GM19193 (cell line): ENCODE measurements around the gene MPHOSPH8.

Experiments
- POLR2A ChIP-seq: IDR thresholded peaks from 4 replicates; pipeline ENCODE4 v1.6.1; 2011; ENCODE audit not compliant: insufficient read depth, insufficient read length; ENCODE audit errors: extremely low read depth

MPHOSPH8 gene

DNA sequence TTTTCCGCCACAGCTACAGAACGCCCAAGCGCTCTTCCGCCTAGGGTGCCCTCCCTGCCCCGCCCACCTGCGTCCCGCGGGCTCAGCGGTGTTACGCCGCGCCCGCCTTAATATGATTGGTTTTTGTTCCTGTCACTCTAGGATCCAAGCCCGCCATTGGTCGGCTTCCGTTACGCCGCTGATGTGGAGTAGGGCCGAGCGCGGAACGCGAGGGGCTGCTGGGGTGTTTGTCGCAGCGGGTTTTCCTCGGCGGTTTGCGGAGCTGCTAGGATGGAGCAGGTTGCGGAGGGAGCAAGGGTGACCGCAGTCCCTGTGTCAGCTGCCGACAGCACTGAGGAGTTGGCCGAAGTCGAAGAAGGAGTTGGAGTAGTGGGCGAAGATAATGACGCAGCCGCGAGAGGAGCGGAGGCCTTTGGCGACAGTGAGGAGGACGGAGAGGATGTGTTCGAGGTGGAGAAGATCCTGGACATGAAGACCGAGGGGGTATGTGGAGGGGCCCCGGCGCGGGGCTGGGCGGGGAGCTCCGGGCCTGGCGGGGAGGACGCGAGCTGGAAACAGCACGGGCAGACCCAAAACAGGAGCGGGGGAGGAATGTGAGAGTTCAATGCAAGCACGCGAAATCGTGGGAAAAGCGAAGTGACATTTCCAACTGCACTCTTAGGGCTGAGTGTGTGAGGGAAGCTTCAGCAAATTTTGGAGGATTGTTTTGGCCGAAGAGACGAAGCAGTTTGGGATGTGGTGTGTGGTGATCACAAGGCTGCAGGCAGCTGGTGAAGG is at the start of gene MPHOSPH8:
Gene MPHOSPH8, plus strand, starts transcription at position 181 of the 777 bp plus-strand sequence. Its CDS starts 90 bp downstream, at position 271.
- peak; percentile 64 for TF ChIP-seq POLR2A

- TF ChIP-seq POLR2A, result peak; percentile 50
Measured at GRCh38 chr13:19586904-19587634, 46.4 kb upstream of the MPHOSPH8 start.

DNA sequence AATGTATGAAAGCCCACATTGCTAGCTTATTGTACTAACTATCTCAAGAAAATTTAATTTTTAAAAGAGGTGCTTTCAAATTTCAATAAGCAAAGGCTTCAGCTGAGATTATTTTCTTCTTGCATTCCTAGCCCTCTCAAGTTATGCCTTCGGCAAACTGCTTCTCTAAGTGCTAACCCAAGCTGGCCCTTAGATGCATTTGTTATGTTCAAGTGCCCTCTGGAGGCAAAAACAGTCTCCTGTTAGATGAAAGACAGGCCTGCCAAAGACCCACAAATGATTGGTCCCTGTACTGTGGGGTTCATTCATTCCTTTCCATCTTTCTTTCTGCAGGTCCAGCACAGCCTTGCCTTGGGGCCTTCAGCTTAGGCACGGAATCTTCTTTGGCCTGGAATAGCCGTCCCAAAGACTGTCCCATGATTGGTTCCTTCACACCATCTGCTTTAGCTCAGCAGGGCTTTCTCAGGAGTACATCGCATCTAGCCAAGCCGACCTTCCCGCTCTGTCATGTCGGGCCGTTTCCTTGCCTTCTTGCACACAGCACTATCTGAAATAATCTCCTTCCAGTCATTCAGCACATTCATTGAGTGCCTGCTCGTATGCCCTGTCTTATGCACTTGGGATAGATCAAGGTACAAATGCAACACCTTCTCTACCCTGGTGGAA is 45.7 kb upstream of the MPHOSPH8 start:
- no peak for TF ChIP-seq POLR2A

DNA sequence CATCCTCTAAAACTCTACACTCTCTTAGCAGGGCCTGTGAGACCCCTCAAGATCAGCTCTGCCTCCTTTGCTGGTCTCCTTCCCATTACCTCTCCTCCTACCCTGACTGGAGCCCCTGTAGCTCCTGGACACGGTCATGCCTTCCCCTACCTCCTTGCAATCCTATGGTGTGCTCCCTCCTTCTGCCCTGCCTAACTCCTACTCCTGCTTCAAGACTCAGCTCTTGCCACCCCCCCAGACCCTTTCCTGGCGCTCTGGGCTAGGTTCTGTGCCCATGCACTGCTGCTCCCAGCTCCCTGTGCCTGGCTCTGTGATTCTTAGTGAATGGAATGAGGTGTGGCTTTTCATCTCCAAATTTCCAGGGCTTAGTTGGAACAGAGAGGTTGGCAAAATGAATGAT is 44.1 kb upstream of the MPHOSPH8 start:
- TF ChIP-seq POLR2A, result no peak

DNA sequence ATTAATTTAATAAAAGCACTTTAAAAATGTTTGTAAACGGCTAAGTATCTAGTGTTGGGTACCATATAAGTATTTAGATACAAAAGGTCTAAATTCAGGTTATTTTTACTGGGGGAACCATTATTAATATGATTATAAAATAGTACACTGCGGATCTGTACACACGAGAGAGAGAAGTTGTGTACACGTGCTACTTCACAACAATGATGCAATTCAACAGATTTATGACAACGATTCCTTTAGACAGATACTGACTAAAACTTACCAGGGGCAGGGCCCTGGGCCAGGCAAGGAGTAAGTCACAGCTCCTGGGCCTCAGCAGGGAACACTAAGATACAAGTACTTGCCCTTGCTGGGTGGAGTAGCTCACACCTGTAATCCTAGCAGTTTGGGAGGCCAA is 43.0 kb upstream of the MPHOSPH8 start:
- no peak for TF ChIP-seq POLR2A

DNA sequence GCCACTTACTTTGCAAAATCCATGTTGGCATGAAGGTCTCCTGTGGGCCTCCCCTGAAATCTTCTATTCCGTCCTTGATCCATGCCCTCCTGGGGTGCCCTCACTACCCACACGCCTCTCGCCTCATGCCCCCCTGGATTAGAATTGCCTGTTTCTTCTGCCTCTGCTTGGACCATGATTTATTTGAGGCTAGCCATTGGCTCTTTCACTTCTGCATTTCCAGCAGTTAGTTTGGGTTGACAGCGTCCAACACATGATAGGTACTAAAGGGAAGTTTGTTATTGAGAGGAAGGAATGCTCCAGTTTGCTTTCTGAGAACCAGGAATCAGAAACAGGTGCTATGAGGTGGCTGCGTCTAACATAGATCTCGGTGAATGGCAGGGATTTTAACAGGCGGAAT is 41.6 kb upstream of the MPHOSPH8 start:
- no peak for TF ChIP-seq POLR2A

GRCh38 chr13:19592657-19593180 is 40.7 kb upstream of the MPHOSPH8 start:
- no peak for TF ChIP-seq POLR2A

- TF ChIP-seq POLR2A, result no peak
Measured at GRCh38 chr13:19596086-19596485, 37.4 kb upstream of the MPHOSPH8 start.

DNA sequence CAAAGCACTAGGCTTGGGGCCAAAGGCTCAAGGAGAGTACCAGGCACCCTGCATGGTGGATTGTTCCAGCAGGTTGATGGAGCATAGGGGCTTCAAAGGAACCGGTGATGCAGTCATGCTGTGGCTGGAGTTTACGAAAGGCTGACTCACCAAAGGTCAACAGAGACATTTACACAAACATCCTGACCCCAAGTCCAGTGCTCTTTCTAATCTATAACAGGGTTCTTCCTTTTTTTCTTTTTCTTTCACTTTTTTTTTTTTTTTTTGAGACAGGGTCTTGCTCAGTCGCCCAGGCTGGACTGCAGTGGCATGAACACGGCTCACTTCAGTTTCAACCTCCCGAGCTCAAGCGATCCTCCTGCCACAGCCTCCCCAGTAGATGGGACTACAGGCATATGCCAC is 36.5 kb upstream of the MPHOSPH8 start:
- no peak for TF ChIP-seq POLR2A

DNA sequence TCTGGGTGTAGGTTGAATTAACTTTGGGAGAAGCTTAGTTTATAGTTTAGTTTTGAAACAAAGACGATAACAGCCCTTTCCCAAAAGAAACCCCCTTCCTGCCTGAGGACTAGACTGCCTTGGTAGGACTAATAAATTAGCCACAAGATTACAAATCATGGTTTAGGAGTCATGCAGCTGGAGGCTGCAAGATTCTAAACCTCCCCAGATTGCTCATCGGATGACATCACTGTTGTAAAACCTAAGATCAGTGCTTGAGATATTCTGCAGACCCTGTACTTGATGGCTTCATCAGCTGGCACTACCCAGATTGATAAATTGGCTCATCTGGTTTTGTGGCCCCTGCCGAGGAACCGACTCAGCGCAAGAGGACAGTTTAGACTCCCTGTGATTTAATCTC is 35.9 kb upstream of the MPHOSPH8 start:
- no peak for TF ChIP-seq POLR2A

- TF ChIP-seq POLR2A, result peak; percentile 75
Measured at GRCh38 chr13:19601749-19602725, 31.4 kb upstream of the MPHOSPH8 start.

DNA sequence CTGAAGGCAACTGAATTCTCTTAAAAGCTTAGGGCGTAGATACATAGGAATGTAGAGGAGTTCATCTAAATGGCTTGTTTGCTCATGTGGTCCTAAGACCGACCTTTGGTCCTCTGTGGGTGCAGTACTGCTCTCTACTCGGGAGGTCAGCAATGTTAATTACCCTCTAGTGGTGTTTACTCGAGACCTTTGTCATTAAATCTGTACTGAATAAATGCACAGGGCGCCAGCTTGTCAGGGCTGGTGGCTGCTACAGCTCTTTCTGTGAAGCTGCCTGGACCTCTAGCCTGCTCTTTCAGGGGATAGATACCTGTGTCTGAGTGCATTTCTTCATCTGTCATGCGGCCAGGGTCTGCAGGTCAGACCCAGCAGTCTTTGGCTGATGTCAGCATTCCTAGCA is 29.2 kb upstream of the MPHOSPH8 start:
- no peak for TF ChIP-seq POLR2A

- no peak for TF ChIP-seq POLR2A
Measured at GRCh38 chr13:19605161-19605955, 28.1 kb upstream of the MPHOSPH8 start.
